GDM1 (cell line): Measurements from ENCODE around the gene IER5.
"Not testable (repeated sequence)": the region's sequence is repeated elsewhere in the genome, so short reads cannot be mapped to it uniquely, and the experiment has no call there.

ENCODE experiments used
- DNase-seq: peaks from one replicate; lab custom pipeline; 2025; lab: John Stamatoyannopoulos, UW

The IER5 gene

GRCh38 chr1:181115971-181116370 lies 27.5 kb downstream of the IER5 start:
- not testable (repeated sequence) for DNase-seq

GRCh38 chr1:181116819-181117390 lies 28.4 kb downstream of the IER5 start:
- no peak for DNase-seq

GRCh38 chr1:181117648-181118449 lies 29.3 kb downstream of the IER5 start:
- no peak for DNase-seq

GRCh38 chr1:181119093-181119989 lies 30.8 kb downstream of the IER5 start:
- DNase-seq = no peak

GRCh38 chr1:181120924-181121323 lies 32.4 kb downstream of the IER5 start:
- DNase-seq = no peak

GRCh38 chr1:181121498-181121897 lies 33.0 kb downstream of the IER5 start:
- DNase-seq = no peak

GRCh38 chr1:181122222-181122621 lies 33.7 kb downstream of the IER5 start:
- no peak for DNase-seq

GRCh38 chr1:181123173-181123572 lies 34.7 kb downstream of the IER5 start:
- DNase-seq = no peak

GRCh38 chr1:181124291-181124751 lies 35.8 kb downstream of the IER5 start:
- DNase-seq = peak; percentile 54

GRCh38 chr1:181126289-181126688 lies 37.8 kb downstream of the IER5 start:
- DNase-seq = no peak

GRCh38 chr1:181126871-181127587 lies 38.5 kb downstream of the IER5 start:
- no peak for DNase-seq

GRCh38 chr1:181127898-181128453 lies 39.5 kb downstream of the IER5 start:
- no peak for DNase-seq

- peak; percentile 62 for DNase-seq
Observed at GRCh38 chr1:181128592-181129497, 40.3 kb downstream of the IER5 start.

GRCh38 chr1:181129771-181130606 lies 41.5 kb downstream of the IER5 start:
- DNase-seq = no peak

- DNase-seq = peak; percentile 63
Observed at GRCh38 chr1:181131255-181131941, 42.9 kb downstream of the IER5 start.

- no peak for DNase-seq
Observed at GRCh38 chr1:181133441-181133951, 45.0 kb downstream of the IER5 start.

- no peak for DNase-seq
Observed at GRCh38 chr1:181133969-181134418, 45.5 kb downstream of the IER5 start.
